ENCODE results near the gene LSAMP.

DNA sequence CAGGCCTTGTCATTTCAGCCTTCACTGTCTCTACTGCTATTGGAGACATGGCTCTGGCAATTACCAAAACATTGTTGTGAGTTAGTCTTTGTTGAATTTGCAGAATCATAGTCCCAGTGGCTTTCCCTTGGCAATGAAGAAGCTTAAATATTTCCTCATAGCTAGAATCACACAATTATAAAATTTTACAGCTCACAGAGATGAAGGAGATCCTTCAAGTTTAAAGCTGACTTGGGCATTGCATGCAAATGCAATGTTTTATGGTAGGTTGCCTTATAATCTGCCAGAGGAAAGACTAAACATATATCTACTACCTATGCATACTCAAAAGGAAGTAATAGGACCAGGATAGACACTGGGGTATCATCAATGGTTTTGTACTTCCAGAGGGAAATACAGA lies 90.9 kb downstream of the LSAMP start:
- TF ChIP-seq, protein P1, sequence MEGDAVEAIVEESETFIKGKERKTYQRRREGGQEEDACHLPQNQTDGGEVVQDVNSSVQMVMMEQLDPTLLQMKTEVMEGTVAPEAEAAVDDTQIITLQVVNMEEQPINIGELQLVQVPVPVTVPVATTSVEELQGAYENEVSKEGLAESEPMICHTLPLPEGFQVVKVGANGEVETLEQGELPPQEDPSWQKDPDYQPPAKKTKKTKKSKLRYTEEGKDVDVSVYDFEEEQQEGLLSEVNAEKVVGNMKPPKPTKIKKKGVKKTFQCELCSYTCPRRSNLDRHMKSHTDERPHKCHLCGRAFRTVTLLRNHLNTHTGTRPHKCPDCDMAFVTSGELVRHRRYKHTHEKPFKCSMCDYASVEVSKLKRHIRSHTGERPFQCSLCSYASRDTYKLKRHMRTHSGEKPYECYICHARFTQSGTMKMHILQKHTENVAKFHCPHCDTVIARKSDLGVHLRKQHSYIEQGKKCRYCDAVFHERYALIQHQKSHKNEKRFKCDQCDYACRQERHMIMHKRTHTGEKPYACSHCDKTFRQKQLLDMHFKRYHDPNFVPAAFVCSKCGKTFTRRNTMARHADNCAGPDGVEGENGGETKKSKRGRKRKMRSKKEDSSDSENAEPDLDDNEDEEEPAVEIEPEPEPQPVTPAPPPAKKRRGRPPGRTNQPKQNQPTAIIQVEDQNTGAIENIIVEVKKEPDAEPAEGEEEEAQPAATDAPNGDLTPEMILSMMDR (conservative IDR thresholded peaks at IDR 0.05; ENCODE audit: low read depth, low read length): no peak
- no peak for TF ChIP-seq EZH2 (IDR thresholded peaks at IDR 0.05; ENCODE audit: low read length, unreplicated experiment)

Measured in PC-3 (cell line).